Measurements from ENCODE around the gene CHST11.

GRCh38 chr12:104638218-104638850 is 181.6 kb downstream of the CHST11 start:
- TF ChIP-seq CTCF (optimal IDR thresholded peaks at IDR 0.05 in 1 of 3, IDR thresholded peaks at IDR 0.05 in 1 of 3, conservative IDR thresholded peaks at IDR 0.05 in 1 of 3; ENCODE audit: extremely low read depth in 1 of 3, insufficient read depth in 2 of 3, low read length in 3 of 3) (no peak), EZH2 (IDR thresholded peaks at IDR 0.05; ENCODE audit: low read length) (no peak)
